GM19463 (cell line): ENCODE measurements around the gene MT2A.
"Not testable (repeated sequence)": the region's sequence is repeated elsewhere in the genome, so short reads cannot be mapped to it uniquely, and the experiment has no call there.

Experiments used
- ATAC-seq: cut with Tn5 transposase; IDR thresholded peaks from one replicate; pipeline ENCODE4 v1.9.1; 2021; ENCODE audit warnings: mild to moderate bottlenecking, moderate library complexity; ENCODE audit not compliant: unreplicated experiment

Gene MT2A

GRCh38 chr16:56618138-56618537 lies 9.8 kb downstream of the MT2A start:
- no peak for ATAC-seq

- ATAC-seq, result no peak
Observed at GRCh38 chr16:56620339-56620897, 12.0 kb downstream of the MT2A start.

GRCh38 chr16:56621665-56622445 lies 13.5 kb downstream of the MT2A start:
- not testable (repeated sequence) for ATAC-seq

- not testable (repeated sequence) for ATAC-seq
Observed at GRCh38 chr16:56623184-56623583, 14.8 kb downstream of the MT2A start.

- ATAC-seq, result no peak
Observed at GRCh38 chr16:56623637-56624036, 15.3 kb downstream of the MT2A start.

- peak; percentile 78 for ATAC-seq
Observed at GRCh38 chr16:56625140-56625942, 17.0 kb downstream of the MT2A start, which contains the start of gene MT1E. Gene MT1E, plus strand, starts transcription at chr16:56625781. Its CDS starts 71 bp downstream, at chr16:56625852.

- peak; percentile 11 for ATAC-seq
Observed at GRCh38 chr16:56625943-56626654, 17.7 kb downstream of the MT2A start.

GRCh38 chr16:56626685-56627084 lies 18.3 kb downstream of the MT2A start:
- no peak for ATAC-seq

- no peak for ATAC-seq
Observed at GRCh38 chr16:56628486-56629350, 20.3 kb downstream of the MT2A start.

- no peak for ATAC-seq
Observed at GRCh38 chr16:56629531-56629930, 21.1 kb downstream of the MT2A start.

- ATAC-seq, result peak; percentile 69
Observed at GRCh38 chr16:56630134-56630533, 21.8 kb downstream of the MT2A start.

GRCh38 chr16:56631197-56631596 lies 22.8 kb downstream of the MT2A start:
- no peak for ATAC-seq

GRCh38 chr16:56631832-56632155 lies 23.4 kb downstream of the MT2A start:
- no peak for ATAC-seq

- ATAC-seq, result no peak
Observed at GRCh38 chr16:56632156-56632847, 23.9 kb downstream of the MT2A start, which contains the start of gene MT1M. Gene MT1M, plus strand, starts transcription at chr16:56632659. Its CDS starts 73 bp downstream, at chr16:56632732.

GRCh38 chr16:56632848-56633365 lies 24.5 kb downstream of the MT2A start:
- no peak for ATAC-seq

- no peak for ATAC-seq
Observed at GRCh38 chr16:56633535-56633934, 25.2 kb downstream of the MT2A start.

GRCh38 chr16:56634715-56635440 lies 26.5 kb downstream of the MT2A start:
- ATAC-seq, result no peak

GRCh38 chr16:56635441-56635967 lies 27.1 kb downstream of the MT2A start:
- no peak for ATAC-seq
